Mammary epithelial cell (primary cell): ENCODE results near the gene SLC39A10.

ENCODE experiments used
- CTCF ChIP-seq, 2 donors: IDR thresholded peaks in 1 of 2; conservative IDR thresholded peaks in 1 of 2; 2 replicates each; pipeline ENCODE4 v1.5.1; 2011 to 2012; ENCODE audit warnings: inconsistent platforms in 2 of 2, low read length in 2 of 2, mild to moderate bottlenecking in 2 of 2, control low read depth in 1 of 2, low read depth in 1 of 2; ENCODE audit not compliant: insufficient read depth in 1 of 2; ENCODE audit errors: extremely low read depth in 1 of 2
- EZH2 ChIP-seq: IDR thresholded peaks from 2 replicates; pipeline ENCODE4 v1.6.1; 2012; ENCODE audit warnings: low read length, inconsistent platforms, borderline replicate concordance

- TF ChIP-seq CTCF (conservative IDR thresholded peaks at IDR 0.05 in 1 of 2, IDR thresholded peaks at IDR 0.05 in 1 of 2; ENCODE audit: extremely low read depth in 1 of 2, insufficient read depth in 1 of 2, low read depth in 1 of 2, low read length in 2 of 2) (no peak), EZH2 (no peak)
Observed at GRCh38 chr2:195638750-195639149, 18.3 kb upstream of the SLC39A10 start.
